Left kidney (tissue), 2 donors: Measurements from ENCODE around the gene CRB2. TPM values are rescaled to one million over a fixed set of nuclear protein-coding genes. Genes with fewer than 3 reads are reported as not detected.

Experiments used
- DNase-seq: peaks from one replicate; pipeline ENCODE4 v3.0.0-alpha.2; 2013
- polyA plus RNA-seq: library from polyadenylated mRNA; unstranded; fragments of 120-200 nt; gene quantifications from one replicate; pipeline ENCODE4 v1.2.1, GENCODE V29; 2013; ENCODE audit not compliant: insufficient read length

CRB2 gene
- polyA plus RNA-seq, 1 donor = 20.3 TPM

- no peak for DNase-seq
Measured at GRCh38 chr9:123402981-123403509, 47.0 kb downstream of the CRB2 start.

- no peak for DNase-seq
Measured at GRCh38 chr9:123406016-123406415, 50.0 kb downstream of the CRB2 start.

GRCh38 chr9:123406691-123407216, 50.8 kb downstream of the CRB2 start:
- DNase-seq = no peak

- DNase-seq = no peak
Measured at GRCh38 chr9:123407217-123407851, 51.3 kb downstream of the CRB2 start.

GRCh38 chr9:123408313-123409262, 52.6 kb downstream of the CRB2 start:
- DNase-seq = no peak

- DNase-seq = no peak
Measured at GRCh38 chr9:123410281-123410910, 54.4 kb downstream of the CRB2 start.

- no peak for DNase-seq
Measured at GRCh38 chr9:123411191-123411590, 55.2 kb downstream of the CRB2 start.

- no peak for DNase-seq
Measured at GRCh38 chr9:123411636-123412035, 55.6 kb downstream of the CRB2 start.

- DNase-seq = no peak
Measured at GRCh38 chr9:123412171-123412820, 56.3 kb downstream of the CRB2 start.

GRCh38 chr9:123414204-123414603, 58.2 kb downstream of the CRB2 start:
- no peak for DNase-seq

GRCh38 chr9:123414936-123415930, 59.2 kb downstream of the CRB2 start:
- DNase-seq = no peak

GRCh38 chr9:123416176-123416575, 60.2 kb downstream of the CRB2 start:
- no peak for DNase-seq

- no peak for DNase-seq
Measured at GRCh38 chr9:123417289-123418051, 61.5 kb downstream of the CRB2 start.

GRCh38 chr9:123418052-123418430, 62.0 kb downstream of the CRB2 start:
- DNase-seq = no peak

- DNase-seq = no peak
Measured at GRCh38 chr9:123418506-123418905, 62.5 kb downstream of the CRB2 start.

- no peak for DNase-seq
Measured at GRCh38 chr9:123419091-123419490, 63.1 kb downstream of the CRB2 start.

GRCh38 chr9:123419721-123420591, 64.0 kb downstream of the CRB2 start:
- no peak for DNase-seq

- DNase-seq = no peak
Measured at GRCh38 chr9:123420592-123421111, 64.7 kb downstream of the CRB2 start.

GRCh38 chr9:123421186-123421585, 65.2 kb downstream of the CRB2 start:
- DNase-seq = no peak
